HL-60 (cell line): ENCODE data around the gene TMEM72.

Experiments
- DNase-seq, 2 experiments: peaks; one replicate each; pipeline ENCODE4 v3.0.0-alpha.2; 2010 to 2020; ENCODE audit warnings: low read depth in 1 of 2, low spot score in 1 of 2
- H3K27ac ChIP-seq: fragments of 250-450 bp; sonication (Bioruptor Pico); replicated peaks from 2 replicates; pipeline ENCODE4 v1.5.1; 2020; ENCODE audit warnings: mild to moderate bottlenecking, moderate library complexity
- H3K27me3 ChIP-seq: fragments of 250-450 bp; sonication (Bioruptor Pico); 2 replicates; pipeline ENCODE4 v1.5.1; 2021; ENCODE audit warnings: mild to moderate bottlenecking, moderate library complexity; ENCODE audit not compliant: insufficient read depth, poor library complexity, severe bottlenecking
- H3K4me3 ChIP-seq: replicated peaks from 2 replicates; pipeline ENCODE4 v1.5.1; 2011; ENCODE audit warnings: mild to moderate bottlenecking, control low read depth, low read length; ENCODE audit not compliant: insufficient read depth
- GABPA ChIP-seq: IDR thresholded peaks from 2 replicates; pipeline ENCODE4 v1.6.1; 2012; ENCODE audit warnings: low read depth
- POLR2AphosphoS5 ChIP-seq: IDR thresholded peaks from 2 replicates; pipeline ENCODE4 v1.6.1; 2012; ENCODE audit warnings: low read depth
- SPI1 ChIP-seq: IDR thresholded peaks from 2 replicates; pipeline ENCODE4 v1.6.1; 2012; ENCODE audit warnings: low read depth, mild to moderate bottlenecking, borderline replicate concordance
- TF ChIP-seq, protein P1 (sequence below): IDR thresholded peaks from 2 replicates; pipeline ENCODE4 v1.6.1; 2012; ENCODE audit warnings: low read depth; ENCODE audit not compliant: insufficient replicate concordance
- TF ChIP-seq, protein P2 (sequence below): IDR thresholded peaks from one replicate; pipeline ENCODE4 v1.5.1; 2011; ENCODE audit warnings: low read length, control low read depth, inconsistent platforms; ENCODE audit not compliant: insufficient read depth

The TMEM72 gene

DNA sequence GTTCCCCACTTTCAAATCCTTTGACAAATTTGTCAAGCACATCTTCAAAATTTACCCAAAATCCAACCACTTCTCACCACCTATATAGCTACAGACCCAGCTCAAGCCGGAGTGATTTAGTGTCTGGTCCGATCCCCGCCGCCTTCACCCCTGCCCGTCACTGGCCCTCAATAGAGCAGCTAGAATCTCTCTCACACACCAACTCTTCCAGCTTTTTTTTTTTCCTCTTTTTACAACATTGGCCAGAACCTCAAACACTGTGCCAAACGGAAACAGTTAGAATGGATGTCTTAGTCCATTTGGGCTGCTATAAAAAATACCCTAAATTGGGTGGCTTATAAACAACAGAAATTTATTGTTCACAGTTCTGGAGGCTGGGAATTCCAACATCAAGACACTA is 41.1 kb upstream of the TMEM72 start:
- Histone ChIP-seq H3K27me3 (no peaks in the 10 kb centered on the region), H3K4me3 (no peak overlapping the region), H3K27ac (no peak overlapping the region)
- TF ChIP-seq, protein P1, sequence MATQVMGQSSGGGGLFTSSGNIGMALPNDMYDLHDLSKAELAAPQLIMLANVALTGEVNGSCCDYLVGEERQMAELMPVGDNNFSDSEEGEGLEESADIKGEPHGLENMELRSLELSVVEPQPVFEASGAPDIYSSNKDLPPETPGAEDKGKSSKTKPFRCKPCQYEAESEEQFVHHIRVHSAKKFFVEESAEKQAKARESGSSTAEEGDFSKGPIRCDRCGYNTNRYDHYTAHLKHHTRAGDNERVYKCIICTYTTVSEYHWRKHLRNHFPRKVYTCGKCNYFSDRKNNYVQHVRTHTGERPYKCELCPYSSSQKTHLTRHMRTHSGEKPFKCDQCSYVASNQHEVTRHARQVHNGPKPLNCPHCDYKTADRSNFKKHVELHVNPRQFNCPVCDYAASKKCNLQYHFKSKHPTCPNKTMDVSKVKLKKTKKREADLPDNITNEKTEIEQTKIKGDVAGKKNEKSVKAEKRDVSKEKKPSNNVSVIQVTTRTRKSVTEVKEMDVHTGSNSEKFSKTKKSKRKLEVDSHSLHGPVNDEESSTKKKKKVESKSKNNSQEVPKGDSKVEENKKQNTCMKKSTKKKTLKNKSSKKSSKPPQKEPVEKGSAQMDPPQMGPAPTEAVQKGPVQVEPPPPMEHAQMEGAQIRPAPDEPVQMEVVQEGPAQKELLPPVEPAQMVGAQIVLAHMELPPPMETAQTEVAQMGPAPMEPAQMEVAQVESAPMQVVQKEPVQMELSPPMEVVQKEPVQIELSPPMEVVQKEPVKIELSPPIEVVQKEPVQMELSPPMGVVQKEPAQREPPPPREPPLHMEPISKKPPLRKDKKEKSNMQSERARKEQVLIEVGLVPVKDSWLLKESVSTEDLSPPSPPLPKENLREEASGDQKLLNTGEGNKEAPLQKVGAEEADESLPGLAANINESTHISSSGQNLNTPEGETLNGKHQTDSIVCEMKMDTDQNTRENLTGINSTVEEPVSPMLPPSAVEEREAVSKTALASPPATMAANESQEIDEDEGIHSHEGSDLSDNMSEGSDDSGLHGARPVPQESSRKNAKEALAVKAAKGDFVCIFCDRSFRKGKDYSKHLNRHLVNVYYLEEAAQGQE, result no peak
- TF ChIP-seq SPI1 (no peak), GABPA (no peak), POLR2AphosphoS5 (no peak)
- TF ChIP-seq, protein P2, sequence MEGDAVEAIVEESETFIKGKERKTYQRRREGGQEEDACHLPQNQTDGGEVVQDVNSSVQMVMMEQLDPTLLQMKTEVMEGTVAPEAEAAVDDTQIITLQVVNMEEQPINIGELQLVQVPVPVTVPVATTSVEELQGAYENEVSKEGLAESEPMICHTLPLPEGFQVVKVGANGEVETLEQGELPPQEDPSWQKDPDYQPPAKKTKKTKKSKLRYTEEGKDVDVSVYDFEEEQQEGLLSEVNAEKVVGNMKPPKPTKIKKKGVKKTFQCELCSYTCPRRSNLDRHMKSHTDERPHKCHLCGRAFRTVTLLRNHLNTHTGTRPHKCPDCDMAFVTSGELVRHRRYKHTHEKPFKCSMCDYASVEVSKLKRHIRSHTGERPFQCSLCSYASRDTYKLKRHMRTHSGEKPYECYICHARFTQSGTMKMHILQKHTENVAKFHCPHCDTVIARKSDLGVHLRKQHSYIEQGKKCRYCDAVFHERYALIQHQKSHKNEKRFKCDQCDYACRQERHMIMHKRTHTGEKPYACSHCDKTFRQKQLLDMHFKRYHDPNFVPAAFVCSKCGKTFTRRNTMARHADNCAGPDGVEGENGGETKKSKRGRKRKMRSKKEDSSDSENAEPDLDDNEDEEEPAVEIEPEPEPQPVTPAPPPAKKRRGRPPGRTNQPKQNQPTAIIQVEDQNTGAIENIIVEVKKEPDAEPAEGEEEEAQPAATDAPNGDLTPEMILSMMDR, result no peak
- DNase-seq, result no peak

DNA sequence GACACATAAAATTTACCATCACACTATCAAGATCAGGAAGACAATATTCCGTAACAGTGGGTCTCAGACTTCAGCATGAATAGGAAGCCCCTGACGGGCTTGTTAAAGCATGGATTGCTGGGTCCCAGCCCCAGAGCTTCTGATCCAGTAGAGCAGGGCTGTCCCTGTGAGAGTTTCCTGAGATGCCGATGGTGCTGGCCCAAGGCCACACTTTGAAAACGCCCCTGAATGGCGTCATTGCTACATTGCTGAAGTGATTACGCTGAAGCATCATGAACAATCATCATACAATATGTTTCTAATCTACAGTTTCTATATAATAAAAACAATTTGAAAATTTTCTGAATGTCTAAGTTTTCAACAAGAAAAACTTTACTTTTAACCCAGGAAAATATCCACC is 38.0 kb upstream of the TMEM72 start:
- DNase-seq, result no peak
- Histone ChIP-seq H3K4me3 (no peak overlapping the region), H3K27me3 (no peaks in the 10 kb centered on the region), H3K27ac (no peak overlapping the region)
- TF ChIP-seq POLR2AphosphoS5, result no peak

DNA sequence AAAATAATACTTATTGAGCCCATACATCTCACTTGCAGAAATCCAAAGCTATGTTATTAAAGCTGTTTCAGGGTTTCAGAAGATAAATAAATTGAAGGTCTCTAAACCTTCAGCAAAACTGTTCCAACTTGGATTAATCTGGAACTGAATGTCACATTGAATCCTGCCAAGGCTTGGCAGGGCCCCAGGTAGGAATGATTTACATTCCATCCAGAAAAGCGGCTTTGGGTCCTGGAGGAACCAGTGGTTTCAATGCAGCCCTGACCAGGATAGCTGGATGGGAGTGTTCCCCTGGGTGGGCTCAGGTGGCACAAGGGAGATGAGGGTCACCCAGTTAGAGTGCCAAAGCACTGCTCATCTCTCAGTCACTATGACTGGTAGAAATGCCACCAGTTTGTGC is 37.0 kb upstream of the TMEM72 start:
- H3K27ac ChIP-seq, result no peak overlapping the region
- no peak for DNase-seq
- H3K4me3 ChIP-seq, result no peak overlapping the region
- TF ChIP-seq SPI1 (no peak), POLR2AphosphoS5 (no peak), GABPA (no peak)
- TF ChIP-seq, protein P1, result no peak
- TF ChIP-seq, protein P2, result no peak
- no peaks in the 10 kb centered on the region for H3K27me3 ChIP-seq

DNA sequence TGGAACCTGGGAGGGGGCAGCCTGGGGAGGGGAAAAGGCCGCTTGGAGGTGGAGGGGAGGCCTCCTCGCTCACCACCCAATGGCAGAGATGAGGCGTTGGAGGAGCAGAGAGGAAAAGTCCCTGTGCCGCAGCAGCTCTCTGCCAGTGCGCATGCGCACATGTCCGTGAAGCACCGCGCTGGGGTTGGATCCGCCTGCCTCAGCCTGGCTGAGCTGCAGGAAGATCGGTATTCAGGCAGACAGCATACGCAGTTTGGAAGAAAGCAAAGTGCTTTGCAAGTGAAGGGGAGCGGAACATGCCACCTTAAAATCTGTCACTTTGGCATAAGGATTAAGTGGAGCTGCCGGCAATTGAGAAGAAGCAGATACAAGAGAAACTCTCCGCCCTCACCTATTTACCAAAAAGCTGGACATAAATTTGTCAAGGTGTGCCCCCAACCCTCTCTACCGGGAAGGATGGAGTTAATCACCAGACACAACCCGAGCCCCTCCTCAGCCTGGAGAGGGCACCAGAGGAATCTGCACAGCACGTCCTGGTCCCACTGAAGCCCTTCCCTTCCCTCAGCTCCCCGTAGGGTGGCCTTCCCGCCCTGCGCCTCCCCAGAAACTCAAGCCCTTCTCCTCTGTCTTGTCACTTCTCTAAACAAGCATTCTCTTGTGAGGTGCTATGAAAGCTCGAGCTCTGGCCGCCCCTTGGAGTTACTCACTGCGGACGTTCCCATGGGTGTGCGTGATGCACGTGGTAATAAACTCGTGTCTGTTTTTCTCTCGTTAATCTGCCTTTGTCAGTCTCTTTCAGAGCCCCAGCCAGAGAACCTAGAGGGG is 32.2 kb upstream of the TMEM72 start:
- Histone ChIP-seq H3K4me3 (0 out of 2 replicates have a peak overlapping the region, but pooled peaks have one; percentile 12), H3K27ac (no peak overlapping the region), H3K27me3 (no peaks in the 10 kb centered on the region)
- DNase-seq, result peak; percentile 46 to 77
- no peak for TF ChIP-seq GABPA
- no peak for TF ChIP-seq SPI1
- TF ChIP-seq POLR2AphosphoS5, result no peak
- TF ChIP-seq, protein P2, result no peak
- TF ChIP-seq, protein P1, result no peak
